Ishikawa (cell line): ENCODE data around the gene CEMP1.

Source experiments
- CEBPB ChIP-seq: IDR thresholded peaks from 2 replicates; pipeline ENCODE4 v1.6.1; 2012
- CREB1 ChIP-seq: IDR thresholded peaks from 2 replicates; pipeline ENCODE4 v1.6.1; 2012; ENCODE audit warnings: low read depth
- EGR1 ChIP-seq: IDR thresholded peaks from 2 replicates; pipeline ENCODE4 v1.6.1; 2012
- EP300 ChIP-seq: IDR thresholded peaks from 2 replicates; pipeline ENCODE4 v1.6.1; 2012; ENCODE audit warnings: borderline replicate concordance
- FOXM1 ChIP-seq: IDR thresholded peaks from 2 replicates; pipeline ENCODE4 v1.6.1; 2012; ENCODE audit warnings: low read depth, borderline replicate concordance
- MAX ChIP-seq: IDR thresholded peaks from 2 replicates; pipeline ENCODE4 v1.6.1; 2012
- NFIC ChIP-seq: IDR thresholded peaks from 2 replicates; pipeline ENCODE4 v1.6.1; 2012
- RAD21 ChIP-seq: IDR thresholded peaks from 2 replicates; pipeline ENCODE4 v1.6.1; 2012; ENCODE audit warnings: low read depth
- REST ChIP-seq: IDR thresholded peaks from 2 replicates; pipeline ENCODE4 v1.6.1; 2012; ENCODE audit warnings: low read depth, mild to moderate bottlenecking
- TAF1 ChIP-seq: IDR thresholded peaks from 2 replicates; pipeline ENCODE4 v1.6.1; 2012; ENCODE audit warnings: low read depth, mild to moderate bottlenecking
- TCF12 ChIP-seq: IDR thresholded peaks from 2 replicates; pipeline ENCODE4 v1.6.1; 2012; ENCODE audit warnings: low read depth
- TEAD4 ChIP-seq: IDR thresholded peaks from 2 replicates; pipeline ENCODE4 v1.6.1; 2012
- USF1 ChIP-seq: IDR thresholded peaks from 2 replicates; pipeline ENCODE4 v1.6.1; 2012
- YY1 ChIP-seq: IDR thresholded peaks from 2 replicates; pipeline ENCODE4 v1.6.1; 2012; ENCODE audit warnings: low read depth
- ZBTB7A ChIP-seq: IDR thresholded peaks from 2 replicates; pipeline ENCODE4 v1.6.1; 2012; ENCODE audit warnings: low read depth

Gene CEMP1

GRCh38 chr16:2530629-2531318 lies 434 bp downstream of the CEMP1 start:
- no peak for TF ChIP-seq NFIC
- TF ChIP-seq EGR1: no peak
- no peak for TF ChIP-seq TAF1
- no peak for TF ChIP-seq TCF12
- TF ChIP-seq FOXM1: no peak
- no peak for TF ChIP-seq CREB1
- TF ChIP-seq ZBTB7A: no peak
- no peak for TF ChIP-seq CEBPB
- no peak for TF ChIP-seq EP300
- TF ChIP-seq MAX: no peak
- TF ChIP-seq YY1: no peak
- no peak for TF ChIP-seq REST
- no peak for TF ChIP-seq TEAD4
- no peak for TF ChIP-seq USF1
- no peak for TF ChIP-seq RAD21

- TF ChIP-seq REST: no peak
- TF ChIP-seq CREB1: no peak
- TF ChIP-seq FOXM1: no peak
- no peak for TF ChIP-seq EGR1
These were observed 1.1 kb downstream of the CEMP1 start for GRCh38 chr16:2529961-2530628.

GRCh38 chr16:2529061-2529931 lies 1.9 kb downstream of the CEMP1 start:
- no peak for TF ChIP-seq NFIC
- no peak for TF ChIP-seq RAD21
- no peak for TF ChIP-seq CREB1

GRCh38 chr16:2528161-2529060 lies 2.8 kb downstream of the CEMP1 start:
- TF ChIP-seq REST: no peak
- TF ChIP-seq TEAD4: no peak
- TF ChIP-seq RAD21: no peak
- no peak for TF ChIP-seq CREB1
- no peak for TF ChIP-seq TAF1
- no peak for TF ChIP-seq NFIC
- no peak for TF ChIP-seq YY1
- TF ChIP-seq ZBTB7A: no peak
